Astrocyte (in vitro differentiated cells and primary cell): ENCODE measurements around the gene GMPR2. TPM values are rescaled to one million over a fixed set of nuclear protein-coding genes. Genes with fewer than 3 reads are reported as not detected.
A peak's percentile ranks its signal among the peaks of the same experiment; 100 is the strongest.

Source experiments
- DNase-seq: peaks from one replicate; pipeline ENCODE4 v3.0.0-alpha.2; 2010; ENCODE audit warnings: low read depth
- FAIRE-seq: peaks from 2 replicates; lab custom pipeline; 2011; peaks lifted over from hg19 to GRCh38; lab: Jason Lieb, UNC
- H2AFZ ChIP-seq: 2 replicates; pipeline ENCODE4 v1.6.0; 2012; ENCODE audit warnings: low read depth, low read length, inconsistent platforms
- H3K27ac ChIP-seq: 2 replicates; pipeline ENCODE4 v1.5.1; 2011; ENCODE audit warnings: low read depth, low read length, inconsistent platforms
- H3K27me3 ChIP-seq: 2 replicates; pipeline ENCODE4 v1.6.0; 2011; ENCODE audit warnings: low read length, inconsistent platforms; ENCODE audit not compliant: insufficient read depth
- H3K36me3 ChIP-seq: 2 replicates; pipeline ENCODE4 v1.5.1; 2011; ENCODE audit warnings: low read length, inconsistent platforms; ENCODE audit not compliant: insufficient read depth
- H3K4me1 ChIP-seq: 2 replicates; pipeline ENCODE4 v1.5.1; 2011; ENCODE audit warnings: low read length, inconsistent platforms; ENCODE audit not compliant: insufficient read depth
- H3K4me2 ChIP-seq: 2 replicates; pipeline ENCODE4 v1.6.0; 2012; ENCODE audit warnings: low read length, inconsistent platforms
- H3K4me3 ChIP-seq: 2 replicates; pipeline ENCODE4 v1.5.1; 2011; ENCODE audit warnings: low read depth, mild to moderate bottlenecking, low read length, inconsistent platforms; ENCODE audit not compliant: insufficient read depth
- H3K79me2 ChIP-seq: 2 replicates; pipeline ENCODE4 v1.6.0; 2012; ENCODE audit warnings: mild to moderate bottlenecking, low read length, inconsistent platforms; ENCODE audit not compliant: insufficient read depth
- H3K9ac ChIP-seq: 2 replicates; pipeline ENCODE4 v1.6.0; 2012; ENCODE audit warnings: mild to moderate bottlenecking, low read length, inconsistent platforms
- H3K9me3 ChIP-seq: 2 replicates; pipeline ENCODE4 v1.5.1; 2012; ENCODE audit warnings: low read depth, mild to moderate bottlenecking, low read length, inconsistent platforms; ENCODE audit not compliant: insufficient read depth
- H4K20me1 ChIP-seq: 2 replicates; pipeline ENCODE4 v1.6.0; 2012; ENCODE audit warnings: low read length, inconsistent platforms; ENCODE audit not compliant: insufficient read depth
- H3K27ac Mint-ChIP-seq: one replicate; pipeline ENCODE4 v1.8.0; 2021; ENCODE audit warnings: mild to moderate bottlenecking, mixed read lengths; ENCODE audit not compliant: unreplicated experiment
- H3K27me3 Mint-ChIP-seq: one replicate; pipeline ENCODE4 v1.8.0; 2021; ENCODE audit warnings: low read depth, mixed read lengths; ENCODE audit not compliant: unreplicated experiment
- H3K36me3 Mint-ChIP-seq: one replicate; pipeline ENCODE4 v1.8.0; 2021; ENCODE audit warnings: low read depth, mixed read lengths; ENCODE audit not compliant: unreplicated experiment
- H3K4me1 Mint-ChIP-seq: one replicate; pipeline ENCODE4 v1.8.0; 2021; ENCODE audit warnings: low read depth, mixed read lengths; ENCODE audit not compliant: unreplicated experiment
- H3K4me3 Mint-ChIP-seq: one replicate; pipeline ENCODE4 v1.8.0; 2021; ENCODE audit warnings: mild to moderate bottlenecking, moderate library complexity, mixed read lengths; ENCODE audit not compliant: unreplicated experiment
- H3K9me3 Mint-ChIP-seq: one replicate; pipeline ENCODE4 v1.8.0; 2021; ENCODE audit warnings: mild to moderate bottlenecking, mixed read lengths; ENCODE audit not compliant: unreplicated experiment
- EZH2 ChIP-seq: IDR thresholded peaks from 2 replicates; pipeline ENCODE4 v1.6.1; 2012; ENCODE audit warnings: mild to moderate bottlenecking, low read length, inconsistent platforms; ENCODE audit not compliant: insufficient read depth
- total RNA-seq: library from RNA; stranded (reverse); gene quantifications from 2 replicates; pipeline ENCODE4 v1.2.1, GENCODE V29; 2021
- TF ChIP-seq, protein P1 (sequence below): IDR thresholded peaks from 2 replicates; pipeline ENCODE4 v1.5.1; 2011; ENCODE audit warnings: low read depth, mild to moderate bottlenecking, inconsistent platforms, low read length, moderate library complexity; ENCODE audit not compliant: insufficient read depth

The GMPR2 gene
- total RNA-seq, 1 donor from 2014 or later: 66.5 TPM

DNA sequence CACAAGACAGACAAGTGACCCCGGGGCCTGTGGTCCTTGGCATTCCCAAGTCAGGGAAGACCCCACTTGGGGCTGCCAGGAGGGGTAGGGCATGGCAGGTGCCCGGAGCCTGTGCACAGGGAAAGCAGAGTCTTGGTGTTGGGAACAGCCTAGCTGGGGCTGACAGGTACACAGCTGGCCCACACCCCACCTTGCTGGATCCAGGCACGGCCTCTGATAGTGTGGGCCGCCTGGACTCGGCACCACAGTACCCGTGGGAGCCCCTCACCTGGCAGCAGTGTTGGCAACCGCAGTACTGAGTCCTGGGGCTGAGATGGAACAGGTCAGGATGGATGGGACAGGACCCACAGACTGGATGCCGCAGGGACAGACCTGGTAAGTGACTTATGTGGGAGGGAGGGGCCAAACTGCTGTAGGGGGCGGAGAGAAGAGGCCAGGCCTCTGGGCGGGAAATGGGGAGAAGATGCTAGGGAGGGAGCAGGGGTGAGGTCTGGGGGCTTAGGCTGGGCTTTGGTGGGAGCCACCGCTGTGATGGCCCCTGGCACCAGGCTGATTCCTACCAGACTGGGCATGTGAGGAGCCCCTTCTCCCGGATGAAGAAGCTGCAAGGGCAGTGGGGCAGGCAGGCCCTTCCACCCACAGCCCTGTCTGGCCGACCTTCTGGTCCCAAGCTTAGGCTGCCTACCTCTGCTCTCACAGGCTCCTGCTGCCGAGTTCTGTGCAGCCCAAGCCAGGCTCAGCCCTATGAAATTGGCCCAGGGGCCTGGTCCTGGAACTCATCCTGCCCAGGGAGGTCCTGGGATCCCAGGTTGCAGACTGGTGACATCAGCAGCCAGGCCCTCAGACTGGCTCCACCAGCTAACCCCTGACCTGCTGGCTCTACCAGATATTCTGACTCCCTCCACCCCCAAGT, 30.3 kb downstream of the GMPR2 start, which contains the start of gene TGM1:
Gene TGM1, minus strand, starts transcription at position 357 of the 913 bp plus-strand sequence. CDS start 825 bp downstream, outside the sequence.
- no peak within 1 kb of the TSS for H3K27ac Mint-ChIP-seq
- Histone ChIP-seq H3K4me2 (no peak within 1 kb of the TSS), H2AFZ (no peak within 1 kb of the TSS), H3K4me3 (no peak within 1 kb of the TSS), H3K36me3 (peaks cover 3% of the 10 kb centered on the region), H3K27ac (no peak within 1 kb of the TSS), H4K20me1 (no peaks in the 10 kb centered on the region), H3K9me3 (no peaks in the 10 kb centered on the region), H3K4me1 (peaks cover 3% of the 10 kb centered on the region), H3K27me3 (no peaks in the 10 kb centered on the region), H3K9ac (no peak within 1 kb of the TSS), H3K79me2 (no peaks in the 10 kb centered on the region)
- DNase-seq (no peak), FAIRE-seq (no peak)
- TF ChIP-seq, protein P1, sequence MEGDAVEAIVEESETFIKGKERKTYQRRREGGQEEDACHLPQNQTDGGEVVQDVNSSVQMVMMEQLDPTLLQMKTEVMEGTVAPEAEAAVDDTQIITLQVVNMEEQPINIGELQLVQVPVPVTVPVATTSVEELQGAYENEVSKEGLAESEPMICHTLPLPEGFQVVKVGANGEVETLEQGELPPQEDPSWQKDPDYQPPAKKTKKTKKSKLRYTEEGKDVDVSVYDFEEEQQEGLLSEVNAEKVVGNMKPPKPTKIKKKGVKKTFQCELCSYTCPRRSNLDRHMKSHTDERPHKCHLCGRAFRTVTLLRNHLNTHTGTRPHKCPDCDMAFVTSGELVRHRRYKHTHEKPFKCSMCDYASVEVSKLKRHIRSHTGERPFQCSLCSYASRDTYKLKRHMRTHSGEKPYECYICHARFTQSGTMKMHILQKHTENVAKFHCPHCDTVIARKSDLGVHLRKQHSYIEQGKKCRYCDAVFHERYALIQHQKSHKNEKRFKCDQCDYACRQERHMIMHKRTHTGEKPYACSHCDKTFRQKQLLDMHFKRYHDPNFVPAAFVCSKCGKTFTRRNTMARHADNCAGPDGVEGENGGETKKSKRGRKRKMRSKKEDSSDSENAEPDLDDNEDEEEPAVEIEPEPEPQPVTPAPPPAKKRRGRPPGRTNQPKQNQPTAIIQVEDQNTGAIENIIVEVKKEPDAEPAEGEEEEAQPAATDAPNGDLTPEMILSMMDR: no peak
- no peak for TF ChIP-seq EZH2
- no peak within 1 kb of the TSS for H3K4me3 Mint-ChIP-seq
- peaks cover 29% of the 10 kb centered on the region for H3K36me3 Mint-ChIP-seq
- no peaks in the 10 kb centered on the region for H3K4me1 Mint-ChIP-seq
- peaks cover 4% of the 10 kb centered on the region for H3K27me3 Mint-ChIP-seq
- H3K9me3 Mint-ChIP-seq: no peaks in the 10 kb centered on the region

DNA sequence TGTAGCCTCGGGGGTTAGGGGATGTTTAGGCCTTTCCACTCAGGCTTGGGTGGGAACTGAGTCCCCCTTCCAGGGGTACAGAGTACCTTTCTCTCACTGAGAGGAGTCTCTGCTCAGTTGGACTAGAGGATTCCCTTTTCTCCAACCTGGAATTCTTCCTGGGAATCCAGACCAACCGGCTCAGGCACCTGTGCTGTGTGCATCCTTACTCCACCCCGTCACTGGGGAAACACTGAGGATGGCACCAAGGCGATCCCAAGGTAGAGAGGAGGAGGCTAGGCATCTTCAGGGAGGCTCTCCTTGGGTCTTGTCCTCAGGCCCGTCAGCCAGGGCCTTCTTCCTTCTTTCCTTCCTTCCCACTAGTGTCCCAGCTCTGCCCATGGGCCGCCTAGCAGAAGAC, 31.1 kb downstream of the GMPR2 start:
- Mint-ChIP-seq H3K27ac (no peak overlapping the region), H3K36me3 (peaks cover 31% of the 10 kb centered on the region), H3K4me3 (no peak overlapping the region), H3K4me1 (no peaks in the 10 kb centered on the region), H3K9me3 (no peaks in the 10 kb centered on the region), H3K27me3 (peaks cover 4% of the 10 kb centered on the region)
- Histone ChIP-seq H2AFZ (no peak overlapping the region), H3K9ac (no peak overlapping the region), H4K20me1 (no peaks in the 10 kb centered on the region), H3K4me1 (peaks cover 3% of the 10 kb centered on the region), H3K4me2 (no peak overlapping the region), H3K4me3 (no peak overlapping the region), H3K27ac (no peak overlapping the region), H3K79me2 (no peaks in the 10 kb centered on the region), H3K36me3 (peaks cover 3% of the 10 kb centered on the region), H3K9me3 (no peaks in the 10 kb centered on the region), H3K27me3 (no peaks in the 10 kb centered on the region)
- DNase-seq (no peak), FAIRE-seq (no peak)
- no peak for TF ChIP-seq EZH2
- TF ChIP-seq, protein P1: no peak

DNA sequence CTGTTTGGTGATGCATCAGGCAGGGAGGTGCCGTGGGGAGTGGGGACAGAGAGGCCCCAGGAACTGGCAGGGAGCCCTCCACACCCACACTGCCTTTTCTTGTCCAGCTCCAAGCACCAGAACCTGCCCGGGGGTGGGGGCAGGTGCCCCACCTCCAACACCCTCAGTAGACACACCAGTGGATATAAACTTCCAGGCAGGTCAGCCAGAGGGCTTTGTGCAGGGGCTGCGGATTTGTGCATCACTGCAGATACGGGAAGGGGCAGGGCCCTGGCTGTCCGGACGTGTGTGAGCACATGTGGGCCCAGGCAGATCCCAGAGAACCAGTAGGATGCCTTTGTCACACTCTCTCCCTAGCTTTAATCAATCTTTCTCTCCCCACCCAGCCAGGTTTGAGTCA, 31.6 kb downstream of the GMPR2 start:
- no peaks in the 10 kb centered on the region for H3K9me3 ChIP-seq
- Mint-ChIP-seq H3K27me3 (peaks cover 4% of the 10 kb centered on the region), H3K4me1 (no peaks in the 10 kb centered on the region), H3K36me3 (peaks cover 33% of the 10 kb centered on the region), H3K9me3 (no peaks in the 10 kb centered on the region), H3K4me3 (no peak overlapping the region), H3K27ac (no peak overlapping the region)
- H4K20me1 ChIP-seq: no peaks in the 10 kb centered on the region
- H3K4me2 ChIP-seq: no peak overlapping the region
- TF ChIP-seq, protein P1: no peak
- no peak for TF ChIP-seq EZH2
- H3K27me3 ChIP-seq: no peaks in the 10 kb centered on the region
- H3K36me3 ChIP-seq: peaks cover 7% of the 10 kb centered on the region
- no peak for FAIRE-seq
- H3K9ac ChIP-seq: no peak overlapping the region
- no peak overlapping the region for H3K4me3 ChIP-seq
- H3K27ac ChIP-seq: no peak overlapping the region
- peaks cover 3% of the 10 kb centered on the region for H3K4me1 ChIP-seq
- peak; percentile 27 for DNase-seq
- no peaks in the 10 kb centered on the region for H3K79me2 ChIP-seq
- no peak overlapping the region for H2AFZ ChIP-seq
